NCI-H1930 (cell line): ENCODE results near the gene RTL5.
"Not testable (repeated sequence)": the region's sequence is repeated elsewhere in the genome, so short reads cannot be mapped to it uniquely, and the experiment has no call there.

Source experiments
- DNase-seq, 2 experiments: peaks; one replicate each; lab custom pipeline; 2025; lab: John Stamatoyannopoulos, UW

RTL5 gene

GRCh38 chrX:72131317-72132294 lies at the start of gene RTL5:
TSS of gene RTL5 (minus strand) at chrX:72131915.
- DNase-seq = peak; percentile 52 to 60

DNA sequence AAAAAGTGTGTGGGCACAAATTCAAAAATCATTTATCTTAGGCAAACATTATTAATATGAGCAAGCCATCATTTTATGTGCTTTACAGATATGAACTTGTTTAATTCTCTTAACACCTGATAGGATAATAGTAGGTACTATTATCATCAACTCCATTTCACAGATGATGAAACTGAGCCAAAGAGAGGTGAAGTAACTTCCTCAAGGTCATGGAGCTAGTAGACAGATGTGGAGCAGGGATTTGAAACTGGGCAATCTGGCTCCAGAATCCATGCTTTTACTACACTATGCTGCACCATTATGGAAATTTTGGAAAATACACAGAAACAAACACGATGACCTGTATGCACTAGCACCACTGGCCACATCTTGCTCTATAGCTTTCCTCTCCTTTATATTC lies 48.8 kb upstream of the RTL5 start:
- DNase-seq = no peak

GRCh38 chrX:72176981-72177380 lies 45.3 kb upstream of the RTL5 start:
- DNase-seq = no peak

GRCh38 chrX:72176289-72176688 lies 44.6 kb upstream of the RTL5 start:
- DNase-seq = not testable (repeated sequence)

- DNase-seq = no peak
Observed at GRCh38 chrX:72169008-72169728, 37.5 kb upstream of the RTL5 start.

GRCh38 chrX:72165551-72165950 lies 33.8 kb upstream of the RTL5 start:
- DNase-seq = no peak

DNA sequence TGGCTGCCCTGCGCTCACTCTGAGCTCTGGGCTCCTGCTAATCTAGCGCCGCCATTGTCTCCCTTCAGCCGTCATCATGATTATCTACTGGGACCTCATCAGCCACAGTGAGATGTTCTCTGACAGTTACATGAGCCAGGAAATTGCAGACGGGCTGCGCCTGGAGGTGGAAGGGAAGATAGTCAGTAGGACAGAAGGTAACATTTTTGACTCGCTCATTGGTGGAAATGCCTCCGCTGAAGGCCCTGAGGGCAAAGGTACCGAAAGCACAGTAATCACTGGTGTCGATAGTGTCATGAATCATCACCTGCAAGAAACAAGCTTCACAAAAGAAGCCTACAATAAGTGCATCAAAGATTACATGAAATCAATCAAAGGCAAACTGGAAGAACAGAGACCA lies 28.1 kb upstream of the RTL5 start:
- no peak for DNase-seq

- no peak for DNase-seq
Observed at GRCh38 chrX:72158773-72159172, 27.1 kb upstream of the RTL5 start.

- no peak for DNase-seq
Observed at GRCh38 chrX:72146527-72146926, 14.8 kb upstream of the RTL5 start.

DNA sequence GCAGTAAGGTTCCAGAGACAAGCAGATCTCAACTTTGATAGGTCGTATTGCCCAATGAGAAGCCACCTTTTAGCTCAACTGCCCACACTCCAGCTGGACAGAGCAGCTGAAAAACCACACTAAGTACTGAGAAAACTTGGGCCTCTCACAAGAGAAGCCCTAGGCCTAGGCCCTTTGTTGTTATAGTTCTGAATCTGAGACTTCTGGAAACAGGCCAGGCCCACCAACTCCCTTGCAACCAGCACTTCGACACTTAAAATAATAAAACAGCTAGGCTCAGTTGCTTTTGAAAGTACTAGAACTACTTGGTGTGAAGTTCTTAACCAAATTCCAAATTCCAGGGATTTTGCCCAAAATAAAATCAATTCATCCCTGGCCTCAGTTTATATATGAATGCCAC lies 13.5 kb upstream of the RTL5 start:
- DNase-seq = no peak

- DNase-seq = no peak
Observed at GRCh38 chrX:72143609-72143907, 11.8 kb upstream of the RTL5 start.

DNA sequence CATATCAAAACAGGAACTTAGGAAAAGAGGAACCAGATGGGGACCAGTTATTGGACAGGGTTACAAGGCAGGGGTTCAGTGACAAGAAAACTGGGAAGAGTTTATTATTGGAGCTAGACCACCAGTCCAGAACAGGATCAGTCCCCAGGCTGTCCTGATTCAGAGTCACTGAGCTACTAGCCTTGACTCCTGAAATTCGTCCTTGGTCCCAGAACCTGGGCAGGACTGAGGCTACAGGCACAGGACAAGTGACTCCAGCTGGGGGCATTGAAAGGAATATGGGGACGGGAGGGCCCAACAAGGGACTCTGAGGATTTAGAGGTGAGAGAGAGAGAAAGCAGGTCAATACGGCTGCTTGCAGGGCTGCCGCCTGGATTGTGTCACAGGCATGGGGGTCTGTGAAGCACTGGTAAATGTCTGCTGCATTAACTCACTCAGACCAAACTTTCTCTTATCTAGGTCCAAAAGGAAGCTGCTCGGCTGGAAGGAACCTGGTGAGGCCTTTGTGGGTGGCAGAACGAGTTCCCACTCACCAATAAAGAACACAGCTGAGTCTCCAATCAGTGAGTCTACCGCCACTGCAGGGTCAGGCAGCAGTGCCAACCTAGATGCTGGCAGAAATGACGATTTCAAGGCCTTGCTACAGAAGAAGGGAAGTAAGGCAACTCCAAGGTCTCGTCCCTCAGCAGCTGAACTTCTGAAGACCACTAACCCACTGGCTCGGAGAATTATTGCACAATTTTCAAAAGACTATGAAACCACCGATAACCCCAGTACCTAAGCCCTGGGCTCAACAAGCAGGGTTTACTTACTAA lies 11.3 kb upstream of the RTL5 start:
- no peak for DNase-seq

DNA sequence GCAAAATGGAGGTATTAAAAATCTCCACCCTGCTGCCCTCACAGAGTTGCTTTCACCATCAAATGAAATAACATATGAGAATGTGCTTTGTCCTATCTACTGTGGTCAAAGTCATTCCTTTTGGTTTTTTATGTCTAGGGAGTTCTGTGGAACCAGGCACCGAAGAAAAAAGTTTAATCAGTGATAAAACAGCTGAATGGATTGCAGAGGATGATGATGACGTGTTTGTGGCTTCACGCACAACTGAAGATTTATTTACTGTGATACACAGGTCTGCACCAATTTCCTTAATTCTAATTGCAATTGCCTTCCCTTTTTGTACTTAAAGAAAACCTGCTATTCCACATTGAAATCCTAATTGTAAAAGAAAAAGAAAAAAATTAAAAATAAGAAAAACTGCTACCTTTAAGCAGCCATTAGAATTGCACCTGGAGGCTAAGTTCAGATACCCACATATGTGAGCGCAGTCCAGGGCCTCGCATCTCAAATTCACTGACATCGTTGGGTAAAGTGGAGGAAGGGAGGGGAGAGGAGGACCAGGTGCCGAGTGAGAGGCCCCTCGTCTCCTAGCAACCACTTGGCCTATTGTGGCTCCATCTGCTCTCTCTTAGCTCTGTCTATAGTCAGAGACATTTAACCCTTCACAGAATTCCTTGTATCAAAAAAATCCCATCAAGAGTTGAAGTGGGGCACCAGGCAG lies 10.5 kb upstream of the RTL5 start:
- peak; percentile 29 to 30 for DNase-seq

- no peak for DNase-seq
Observed at GRCh38 chrX:72141372-72142004, 9.8 kb upstream of the RTL5 start.

DNA sequence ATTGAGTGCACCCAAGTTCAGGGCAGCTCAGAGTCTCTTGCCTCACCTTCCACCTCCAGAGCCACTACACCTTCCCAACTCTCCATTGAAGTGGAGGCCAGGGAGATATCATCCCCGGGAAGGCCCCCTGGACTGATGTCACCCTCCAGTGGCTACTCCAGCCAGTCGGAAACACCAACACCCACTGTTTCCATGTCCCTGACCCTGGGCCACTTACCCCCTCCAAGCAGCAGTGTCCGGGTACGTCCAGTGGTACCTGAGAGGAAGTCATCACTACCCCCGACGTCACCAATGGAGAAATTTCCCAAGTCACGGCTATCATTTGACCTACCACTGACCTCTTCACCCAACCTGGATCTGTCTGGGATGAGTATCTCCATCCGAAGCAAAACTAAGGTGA lies 7.8 kb upstream of the RTL5 start:
- no peak for DNase-seq

GRCh38 chrX:72137846-72138495 lies 6.3 kb upstream of the RTL5 start:
- no peak for DNase-seq

DNA sequence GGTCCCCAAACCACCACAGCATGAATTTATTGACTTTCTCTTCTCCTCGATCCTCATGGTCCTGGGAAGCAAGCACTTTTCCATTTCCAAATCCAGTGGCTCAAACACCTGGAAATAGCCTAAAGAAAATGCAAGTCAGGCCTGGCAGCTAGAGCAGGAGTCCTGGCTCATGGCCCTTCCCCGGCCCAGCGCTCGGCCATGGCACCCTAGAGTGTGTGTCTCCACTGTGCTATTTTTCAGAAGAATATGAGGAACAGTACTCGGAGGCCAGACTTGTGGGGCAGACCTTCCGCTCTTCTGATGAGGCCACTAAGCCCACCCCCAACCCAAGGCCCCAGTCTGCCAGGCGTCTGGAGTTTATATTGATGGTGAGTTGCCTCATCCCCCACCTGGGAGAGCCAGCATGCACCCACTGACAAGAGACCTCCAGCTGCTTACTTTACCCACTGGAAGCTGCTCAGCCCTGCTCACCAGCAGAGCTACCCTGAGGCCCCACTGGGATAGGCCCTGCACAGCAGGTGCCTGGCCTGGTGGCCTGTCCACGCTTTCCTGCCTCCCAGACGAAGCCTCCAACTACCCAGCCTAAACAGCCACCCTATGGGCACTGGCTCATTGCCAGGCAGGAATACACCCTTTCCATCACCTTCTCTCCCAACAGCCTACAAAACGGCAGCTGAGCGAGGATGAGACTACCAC lies 2.3 kb upstream of the RTL5 start:
- no peak for DNase-seq

- DNase-seq = no peak
Observed at GRCh38 chrX:72132456-72132855, 741 bp upstream of the RTL5 start.

DNA sequence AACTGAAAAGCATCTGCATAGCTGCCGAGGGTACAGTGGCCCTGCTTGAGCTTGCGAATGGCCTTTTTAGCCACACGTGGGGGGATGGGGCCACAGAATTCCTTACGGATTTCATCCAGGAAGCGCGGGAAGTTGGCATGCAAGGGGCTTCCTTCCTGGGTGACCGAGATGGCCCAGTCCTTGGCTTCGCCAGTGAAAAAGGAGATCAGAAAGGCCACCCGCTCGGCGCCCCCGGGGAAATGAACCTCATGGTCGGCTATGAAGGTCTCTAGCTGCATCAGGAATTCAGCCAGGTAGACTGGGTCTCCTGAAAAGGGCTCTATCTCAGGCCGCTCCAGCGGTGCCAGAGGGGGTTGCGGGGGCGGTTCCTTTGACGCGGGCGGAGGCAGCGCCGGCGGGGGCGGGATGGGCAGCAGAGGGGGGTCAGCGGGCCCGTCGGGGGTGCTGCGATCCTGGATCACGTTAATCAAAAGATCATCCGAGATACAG lies 909 bp downstream of the RTL5 start:
- no peak for DNase-seq

GRCh38 chrX:72130156-72130761 lies 1.5 kb downstream of the RTL5 start:
- no peak for DNase-seq
